H1 (cell line): Measurements from ENCODE around the gene TTYH2. TPM values are rescaled to one million over a fixed set of nuclear protein-coding genes. Genes with fewer than 3 reads are reported as not detected.

Experiments
- EGR1 ChIP-seq: IDR thresholded peaks from 2 replicates; pipeline ENCODE4 v1.6.1; 2011; ENCODE audit warnings: low read depth, low read length, borderline replicate concordance
- GTF2F1 ChIP-seq: IDR thresholded peaks from 2 replicates; pipeline ENCODE4 v1.6.1; 2012; ENCODE audit warnings: low read depth, low read length, improper control_type of control experiment, borderline replicate concordance
- JUND ChIP-seq: IDR thresholded peaks from 2 replicates; pipeline ENCODE4 v1.6.1; 2011; ENCODE audit warnings: mild to moderate bottlenecking, improper control_type of control experiment, low read length
- PHF8 ChIP-seq: fragments of 200-600 bp; sonication (generic); conservative IDR thresholded peaks from 2 replicates; pipeline ENCODE4 v1.7.1; 2012; ENCODE audit warnings: low read depth, mild to moderate bottlenecking, inconsistent platforms, low read length, moderate library complexity
- RAD21 ChIP-seq, 2 experiments: IDR thresholded peaks in 1 of 2; conservative IDR thresholded peaks in 1 of 2; 2 replicates each; pipeline ENCODE4 v1.6.1; 2011; ENCODE audit warnings: low read depth in 2 of 2, low read length in 2 of 2, improper control_type of control experiment in 1 of 2, inconsistent platforms in 1 of 2, mild to moderate bottlenecking in 1 of 2, moderate library complexity in 1 of 2
- TAF7 ChIP-seq: optimal IDR thresholded peaks from 2 replicates; pipeline ENCODE3; 2011; ENCODE audit warnings: low read depth, mild to moderate bottlenecking, inconsistent platforms, low read length, moderate library complexity, borderline replicate concordance
- polyA plus RNA-seq, 7 experiments: library from polyadenylated mRNA; depleted of rRNA in 3 of 7; stranded (reverse) in 5 of 7; unstranded in 2 of 7; fragments of >200 nt in 5 of 7; fragments of 200-250 nt in 2 of 7; gene quantifications; 1 replicate in 5 of 7; 2 replicates in 1 of 7; 4 replicates in 1 of 7; pipeline versions ENCODE4 v1.2.1 to v1.2.3, GENCODE V29; 2011 to 2013; ENCODE audit warnings: missing spikeins in 2 of 7, mixed read lengths in 2 of 7
- total RNA-seq: library from RNA; stranded (reverse); fragmentation: NEBNext Ultra II Directional; extraction: Animal tissue kit (Norgen Biotek cat#: 25700); gene quantifications from 2 replicates; pipeline ENCODE4 v1.2.1, GENCODE V29; 2021
- TF ChIP-seq, protein P1 (sequence below): IDR thresholded peaks from 2 replicates; pipeline ENCODE4 v1.6.1; 2012; ENCODE audit warnings: inconsistent platforms
- TF ChIP-seq, protein P2 (sequence below): fragments of 300-600 bp; sonication (generic); IDR thresholded peaks from 2 replicates; pipeline ENCODE4 v1.7.1; 2012; ENCODE audit warnings: low read length, moderate library complexity, mild to moderate bottlenecking, inconsistent platforms; ENCODE audit not compliant: insufficient replicate concordance

The TTYH2 gene
- total and polyA plus RNA-seq, 2 of the 8 experiments (the other 6 are each of a cell fraction or from before 2014, with no cell fraction given): 3.2 to 9.2 TPM

DNA sequence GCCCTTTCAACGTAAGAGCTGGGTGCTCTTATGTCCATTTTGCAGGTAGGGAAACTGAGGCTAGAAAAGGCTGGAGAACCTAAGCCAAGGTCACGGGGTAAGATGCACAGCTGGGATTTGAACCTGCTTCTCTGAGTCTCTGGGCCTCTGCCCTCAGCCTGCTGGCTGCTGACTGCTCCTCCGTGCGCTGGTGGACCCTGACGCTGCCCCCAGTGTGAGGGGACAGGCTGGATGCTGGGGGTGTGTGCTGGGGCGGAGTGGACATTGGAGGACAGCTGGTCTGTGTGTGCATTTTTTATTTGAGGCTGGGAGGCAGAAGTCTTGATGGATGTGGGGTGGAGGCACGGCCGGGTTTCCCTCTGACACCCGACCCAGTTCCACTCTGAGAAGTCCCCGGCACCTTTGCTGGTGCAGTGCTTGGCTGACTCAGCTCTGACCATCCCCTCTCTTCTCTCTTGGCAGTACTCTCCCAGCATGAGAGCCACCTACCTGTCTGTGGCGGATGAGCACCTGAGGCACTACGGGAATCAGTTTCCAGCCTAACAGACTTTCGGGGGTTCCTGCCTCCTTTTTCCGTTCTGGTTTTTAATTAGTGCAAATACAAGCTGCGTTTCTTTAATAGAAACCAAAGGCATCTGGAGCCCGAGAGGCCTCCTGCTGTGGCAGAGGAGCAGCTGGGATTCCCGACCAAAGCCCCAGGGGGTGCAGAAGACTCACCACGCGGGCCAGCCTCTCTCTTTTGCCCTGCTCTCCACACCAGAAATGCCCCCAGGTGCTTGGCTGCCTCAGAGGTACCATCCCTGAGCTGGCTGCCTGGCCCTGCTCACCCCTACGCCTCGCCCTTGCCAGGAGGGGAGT is 46.5 kb downstream of the TTYH2 start (continued):
- no peak for TF ChIP-seq GTF2F1
- TF ChIP-seq PHF8: no peak
- no peak for TF ChIP-seq TAF7
- no peak for TF ChIP-seq JUND
- TF ChIP-seq, protein P1, sequence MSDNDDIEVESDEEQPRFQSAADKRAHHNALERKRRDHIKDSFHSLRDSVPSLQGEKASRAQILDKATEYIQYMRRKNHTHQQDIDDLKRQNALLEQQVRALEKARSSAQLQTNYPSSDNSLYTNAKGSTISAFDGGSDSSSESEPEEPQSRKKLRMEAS: no peak
- no peak for TF ChIP-seq EGR1
- TF ChIP-seq RAD21 (IDR thresholded peaks at IDR 0.05 in 1 of 2, conservative IDR thresholded peaks at IDR 0.05 in 1 of 2; ENCODE audit: low read depth in 2 of 2, low read length in 2 of 2): peak in 1 of 2 experiments; percentile 34; a peak in 1 of 4 replicates
- TF ChIP-seq, protein P2, sequence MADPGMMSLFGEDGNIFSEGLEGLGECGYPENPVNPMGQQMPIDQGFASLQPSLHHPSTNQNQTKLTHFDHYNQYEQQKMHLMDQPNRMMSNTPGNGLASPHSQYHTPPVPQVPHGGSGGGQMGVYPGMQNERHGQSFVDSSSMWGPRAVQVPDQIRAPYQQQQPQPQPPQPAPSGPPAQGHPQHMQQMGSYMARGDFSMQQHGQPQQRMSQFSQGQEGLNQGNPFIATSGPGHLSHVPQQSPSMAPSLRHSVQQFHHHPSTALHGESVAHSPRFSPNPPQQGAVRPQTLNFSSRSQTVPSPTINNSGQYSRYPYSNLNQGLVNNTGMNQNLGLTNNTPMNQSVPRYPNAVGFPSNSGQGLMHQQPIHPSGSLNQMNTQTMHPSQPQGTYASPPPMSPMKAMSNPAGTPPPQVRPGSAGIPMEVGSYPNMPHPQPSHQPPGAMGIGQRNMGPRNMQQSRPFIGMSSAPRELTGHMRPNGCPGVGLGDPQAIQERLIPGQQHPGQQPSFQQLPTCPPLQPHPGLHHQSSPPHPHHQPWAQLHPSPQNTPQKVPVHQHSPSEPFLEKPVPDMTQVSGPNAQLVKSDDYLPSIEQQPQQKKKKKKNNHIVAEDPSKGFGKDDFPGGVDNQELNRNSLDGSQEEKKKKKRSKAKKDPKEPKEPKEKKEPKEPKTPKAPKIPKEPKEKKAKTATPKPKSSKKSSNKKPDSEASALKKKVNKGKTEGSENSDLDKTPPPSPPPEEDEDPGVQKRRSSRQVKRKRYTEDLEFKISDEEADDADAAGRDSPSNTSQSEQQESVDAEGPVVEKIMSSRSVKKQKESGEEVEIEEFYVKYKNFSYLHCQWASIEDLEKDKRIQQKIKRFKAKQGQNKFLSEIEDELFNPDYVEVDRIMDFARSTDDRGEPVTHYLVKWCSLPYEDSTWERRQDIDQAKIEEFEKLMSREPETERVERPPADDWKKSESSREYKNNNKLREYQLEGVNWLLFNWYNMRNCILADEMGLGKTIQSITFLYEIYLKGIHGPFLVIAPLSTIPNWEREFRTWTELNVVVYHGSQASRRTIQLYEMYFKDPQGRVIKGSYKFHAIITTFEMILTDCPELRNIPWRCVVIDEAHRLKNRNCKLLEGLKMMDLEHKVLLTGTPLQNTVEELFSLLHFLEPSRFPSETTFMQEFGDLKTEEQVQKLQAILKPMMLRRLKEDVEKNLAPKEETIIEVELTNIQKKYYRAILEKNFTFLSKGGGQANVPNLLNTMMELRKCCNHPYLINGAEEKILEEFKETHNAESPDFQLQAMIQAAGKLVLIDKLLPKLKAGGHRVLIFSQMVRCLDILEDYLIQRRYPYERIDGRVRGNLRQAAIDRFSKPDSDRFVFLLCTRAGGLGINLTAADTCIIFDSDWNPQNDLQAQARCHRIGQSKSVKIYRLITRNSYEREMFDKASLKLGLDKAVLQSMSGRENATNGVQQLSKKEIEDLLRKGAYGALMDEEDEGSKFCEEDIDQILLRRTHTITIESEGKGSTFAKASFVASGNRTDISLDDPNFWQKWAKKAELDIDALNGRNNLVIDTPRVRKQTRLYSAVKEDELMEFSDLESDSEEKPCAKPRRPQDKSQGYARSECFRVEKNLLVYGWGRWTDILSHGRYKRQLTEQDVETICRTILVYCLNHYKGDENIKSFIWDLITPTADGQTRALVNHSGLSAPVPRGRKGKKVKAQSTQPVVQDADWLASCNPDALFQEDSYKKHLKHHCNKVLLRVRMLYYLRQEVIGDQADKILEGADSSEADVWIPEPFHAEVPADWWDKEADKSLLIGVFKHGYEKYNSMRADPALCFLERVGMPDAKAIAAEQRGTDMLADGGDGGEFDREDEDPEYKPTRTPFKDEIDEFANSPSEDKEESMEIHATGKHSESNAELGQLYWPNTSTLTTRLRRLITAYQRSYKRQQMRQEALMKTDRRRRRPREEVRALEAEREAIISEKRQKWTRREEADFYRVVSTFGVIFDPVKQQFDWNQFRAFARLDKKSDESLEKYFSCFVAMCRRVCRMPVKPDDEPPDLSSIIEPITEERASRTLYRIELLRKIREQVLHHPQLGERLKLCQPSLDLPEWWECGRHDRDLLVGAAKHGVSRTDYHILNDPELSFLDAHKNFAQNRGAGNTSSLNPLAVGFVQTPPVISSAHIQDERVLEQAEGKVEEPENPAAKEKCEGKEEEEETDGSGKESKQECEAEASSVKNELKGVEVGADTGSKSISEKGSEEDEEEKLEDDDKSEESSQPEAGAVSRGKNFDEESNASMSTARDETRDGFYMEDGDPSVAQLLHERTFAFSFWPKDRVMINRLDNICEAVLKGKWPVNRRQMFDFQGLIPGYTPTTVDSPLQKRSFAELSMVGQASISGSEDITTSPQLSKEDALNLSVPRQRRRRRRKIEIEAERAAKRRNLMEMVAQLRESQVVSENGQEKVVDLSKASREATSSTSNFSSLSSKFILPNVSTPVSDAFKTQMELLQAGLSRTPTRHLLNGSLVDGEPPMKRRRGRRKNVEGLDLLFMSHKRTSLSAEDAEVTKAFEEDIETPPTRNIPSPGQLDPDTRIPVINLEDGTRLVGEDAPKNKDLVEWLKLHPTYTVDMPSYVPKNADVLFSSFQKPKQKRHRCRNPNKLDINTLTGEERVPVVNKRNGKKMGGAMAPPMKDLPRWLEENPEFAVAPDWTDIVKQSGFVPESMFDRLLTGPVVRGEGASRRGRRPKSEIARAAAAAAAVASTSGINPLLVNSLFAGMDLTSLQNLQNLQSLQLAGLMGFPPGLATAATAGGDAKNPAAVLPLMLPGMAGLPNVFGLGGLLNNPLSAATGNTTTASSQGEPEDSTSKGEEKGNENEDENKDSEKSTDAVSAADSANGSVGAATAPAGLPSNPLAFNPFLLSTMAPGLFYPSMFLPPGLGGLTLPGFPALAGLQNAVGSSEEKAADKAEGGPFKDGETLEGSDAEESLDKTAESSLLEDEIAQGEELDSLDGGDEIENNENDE: no peak
